Endothelial cell (in vitro differentiated cells): ENCODE data around the gene WDR43. TPM values are rescaled to one million over a fixed set of nuclear protein-coding genes. Genes with fewer than 3 reads are reported as not detected.
A peak's percentile ranks its signal among the peaks of the same experiment; 100 is the strongest.

ENCODE experiments used
- DNase-seq: peaks from one replicate; pipeline ENCODE4 v3.0.0; 2021; ENCODE audit warnings: low spot score
- H3K27ac Mint-ChIP-seq: one replicate; pipeline ENCODE4 v1.8.0; 2021; ENCODE audit warnings: mixed read lengths, inconsistent platforms; ENCODE audit not compliant: unreplicated experiment
- H3K27me3 Mint-ChIP-seq: one replicate; pipeline ENCODE4 v1.8.0; 2021; ENCODE audit warnings: mild to moderate bottlenecking, moderate library complexity, mixed read lengths, inconsistent platforms; ENCODE audit not compliant: unreplicated experiment
- H3K36me3 Mint-ChIP-seq: one replicate; pipeline ENCODE4 v1.8.0; 2021; ENCODE audit warnings: mild to moderate bottlenecking, low read depth, mixed read lengths, inconsistent platforms; ENCODE audit not compliant: unreplicated experiment
- H3K4me1 Mint-ChIP-seq: one replicate; pipeline ENCODE4 v1.8.0; 2021; ENCODE audit warnings: mild to moderate bottlenecking, mixed read lengths, inconsistent platforms; ENCODE audit not compliant: unreplicated experiment
- H3K4me3 Mint-ChIP-seq: one replicate; pipeline ENCODE4 v1.8.0; 2021; ENCODE audit warnings: mild to moderate bottlenecking, mixed read lengths, inconsistent platforms; ENCODE audit not compliant: unreplicated experiment
- H3K9me3 Mint-ChIP-seq: one replicate; pipeline ENCODE4 v1.8.0; 2021; ENCODE audit warnings: mixed read lengths, inconsistent platforms; ENCODE audit not compliant: unreplicated experiment
- total RNA-seq: library from RNA; stranded (reverse); fragmentation: NEBNext Ultra II Directional; extraction: Animal tissue kit (Norgen Biotek cat#: 25700); gene quantifications from one replicate; pipeline ENCODE4 v1.2.1, GENCODE V29; 2021; ENCODE audit not compliant: unreplicated experiment
- TF ChIP-seq, protein P1 (sequence below): fragments of 200-600 bp; sonication (generic); IDR thresholded peaks from one replicate; pipeline ENCODE4 v1.5.0; 2021; ENCODE audit warnings: antibody characterized with exemption; ENCODE audit not compliant: unreplicated experiment

Gene WDR43
- total RNA-seq, 1 donor from 2014 or later, result 33.5 TPM

DNA sequence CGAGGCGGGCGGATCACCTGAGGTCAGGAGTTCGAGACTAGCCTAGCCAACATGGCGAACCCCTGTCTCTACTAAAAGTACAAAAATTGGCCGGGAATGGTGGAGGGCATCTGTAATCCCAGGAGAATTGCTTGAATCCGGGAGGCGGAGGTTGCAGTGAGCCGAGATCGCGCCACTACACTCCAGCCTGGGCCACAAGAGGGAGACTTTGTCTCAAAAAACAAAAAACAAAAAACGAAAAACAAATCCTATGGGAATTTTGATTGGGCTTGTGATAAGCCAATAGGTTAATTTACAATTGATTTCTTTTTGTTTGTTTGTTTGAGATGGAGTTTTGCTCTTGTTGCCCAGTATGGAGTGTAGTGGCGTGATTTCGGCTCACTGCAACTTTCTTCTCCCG, 62.4 kb downstream of the WDR43 start:
- H3K4me1 Mint-ChIP-seq, result no peaks in the 10 kb centered on the region
- no peaks in the 10 kb centered on the region for H3K9me3 Mint-ChIP-seq
- H3K36me3 Mint-ChIP-seq, result no peaks in the 10 kb centered on the region
- peak overlapping the region; percentile 74 for H3K4me3 Mint-ChIP-seq
- TF ChIP-seq, protein P1, sequence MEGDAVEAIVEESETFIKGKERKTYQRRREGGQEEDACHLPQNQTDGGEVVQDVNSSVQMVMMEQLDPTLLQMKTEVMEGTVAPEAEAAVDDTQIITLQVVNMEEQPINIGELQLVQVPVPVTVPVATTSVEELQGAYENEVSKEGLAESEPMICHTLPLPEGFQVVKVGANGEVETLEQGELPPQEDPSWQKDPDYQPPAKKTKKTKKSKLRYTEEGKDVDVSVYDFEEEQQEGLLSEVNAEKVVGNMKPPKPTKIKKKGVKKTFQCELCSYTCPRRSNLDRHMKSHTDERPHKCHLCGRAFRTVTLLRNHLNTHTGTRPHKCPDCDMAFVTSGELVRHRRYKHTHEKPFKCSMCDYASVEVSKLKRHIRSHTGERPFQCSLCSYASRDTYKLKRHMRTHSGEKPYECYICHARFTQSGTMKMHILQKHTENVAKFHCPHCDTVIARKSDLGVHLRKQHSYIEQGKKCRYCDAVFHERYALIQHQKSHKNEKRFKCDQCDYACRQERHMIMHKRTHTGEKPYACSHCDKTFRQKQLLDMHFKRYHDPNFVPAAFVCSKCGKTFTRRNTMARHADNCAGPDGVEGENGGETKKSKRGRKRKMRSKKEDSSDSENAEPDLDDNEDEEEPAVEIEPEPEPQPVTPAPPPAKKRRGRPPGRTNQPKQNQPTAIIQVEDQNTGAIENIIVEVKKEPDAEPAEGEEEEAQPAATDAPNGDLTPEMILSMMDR, result peak; percentile 58
- H3K27me3 Mint-ChIP-seq, result no peaks in the 10 kb centered on the region
- no peak overlapping the region for H3K27ac Mint-ChIP-seq
- DNase-seq, result peak; percentile 36

DNA sequence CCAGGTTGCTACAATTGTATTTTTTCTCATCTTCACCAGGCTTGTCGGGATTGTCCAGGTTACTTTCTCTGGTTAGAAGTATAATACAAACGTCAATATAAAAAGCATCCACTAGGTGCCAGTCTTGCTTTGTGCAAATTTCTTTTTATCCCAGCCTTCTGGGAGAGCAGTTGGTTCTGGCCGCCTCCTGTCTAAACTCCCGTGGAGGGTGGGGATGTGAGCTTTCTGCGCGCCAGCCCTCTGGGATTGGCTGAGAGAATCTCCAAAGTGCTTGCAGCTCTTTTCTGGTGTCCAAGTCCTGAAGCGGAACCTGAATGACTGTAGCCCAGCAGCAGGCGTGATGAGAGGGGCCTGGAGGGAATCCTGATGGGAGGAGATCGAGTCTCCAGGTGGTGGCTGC, 64.2 kb downstream of the WDR43 start:
- peak; percentile 56 for DNase-seq
- Mint-ChIP-seq H3K4me1 (no peaks in the 10 kb centered on the region), H3K9me3 (no peaks in the 10 kb centered on the region), H3K36me3 (no peaks in the 10 kb centered on the region), H3K27me3 (no peaks in the 10 kb centered on the region), H3K4me3 (no peak overlapping the region), H3K27ac (no peak overlapping the region)
- TF ChIP-seq, protein P1, result peak; percentile 81

DNA sequence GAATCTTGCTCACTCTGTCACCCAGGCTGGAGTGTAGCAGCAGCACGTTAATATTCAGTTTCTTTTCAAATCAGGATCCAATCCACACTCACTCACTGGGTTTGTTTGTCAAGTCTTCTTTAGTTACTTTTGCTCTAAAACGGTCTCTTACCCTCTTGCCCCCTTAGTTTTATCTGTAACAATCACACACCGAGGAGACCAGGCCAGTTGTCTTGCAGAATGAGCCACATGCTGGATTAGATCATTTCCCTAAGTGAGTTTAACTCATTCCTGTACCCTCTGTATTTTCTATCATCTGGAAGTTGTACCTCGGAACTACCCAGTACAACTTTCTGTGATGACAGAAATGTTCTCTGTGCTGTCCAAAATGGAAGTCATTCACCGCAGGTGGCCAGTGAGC, 65.9 kb downstream of the WDR43 start:
- Mint-ChIP-seq H3K36me3 (no peaks in the 10 kb centered on the region), H3K9me3 (no peaks in the 10 kb centered on the region), H3K27ac (no peak overlapping the region), H3K4me1 (no peaks in the 10 kb centered on the region), H3K4me3 (no peak overlapping the region), H3K27me3 (no peaks in the 10 kb centered on the region)
- no peak for DNase-seq
- TF ChIP-seq, protein P1, result no peak

DNA sequence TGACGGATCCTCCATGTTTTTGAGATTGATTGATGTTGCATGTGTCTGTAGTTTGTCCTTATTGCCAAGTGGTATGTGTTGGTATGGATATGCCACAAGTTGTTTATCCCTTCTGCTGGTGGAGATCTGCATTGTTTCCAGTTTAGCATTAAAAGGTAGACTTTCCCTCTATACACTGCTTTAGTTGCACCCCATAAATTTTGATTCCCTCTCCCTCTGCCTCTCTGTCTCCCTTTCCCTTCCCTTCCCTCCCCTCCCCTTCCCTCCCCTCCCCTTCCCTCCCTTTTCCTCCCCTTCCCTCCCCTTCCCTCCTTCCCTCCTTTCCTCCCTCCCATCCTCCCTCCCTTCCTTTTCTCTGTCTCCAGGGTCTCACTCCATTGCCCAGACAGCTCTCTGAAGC, 68.0 kb downstream of the WDR43 start:
- DNase-seq, result no peak
- no peak overlapping the region for H3K4me3 Mint-ChIP-seq
- no peak overlapping the region for H3K27ac Mint-ChIP-seq
- TF ChIP-seq, protein P1, result no peak
- H3K9me3 Mint-ChIP-seq, result no peaks in the 10 kb centered on the region
- H3K36me3 Mint-ChIP-seq, result no peaks in the 10 kb centered on the region
- H3K27me3 Mint-ChIP-seq, result no peaks in the 10 kb centered on the region
- H3K4me1 Mint-ChIP-seq, result no peaks in the 10 kb centered on the region

DNA sequence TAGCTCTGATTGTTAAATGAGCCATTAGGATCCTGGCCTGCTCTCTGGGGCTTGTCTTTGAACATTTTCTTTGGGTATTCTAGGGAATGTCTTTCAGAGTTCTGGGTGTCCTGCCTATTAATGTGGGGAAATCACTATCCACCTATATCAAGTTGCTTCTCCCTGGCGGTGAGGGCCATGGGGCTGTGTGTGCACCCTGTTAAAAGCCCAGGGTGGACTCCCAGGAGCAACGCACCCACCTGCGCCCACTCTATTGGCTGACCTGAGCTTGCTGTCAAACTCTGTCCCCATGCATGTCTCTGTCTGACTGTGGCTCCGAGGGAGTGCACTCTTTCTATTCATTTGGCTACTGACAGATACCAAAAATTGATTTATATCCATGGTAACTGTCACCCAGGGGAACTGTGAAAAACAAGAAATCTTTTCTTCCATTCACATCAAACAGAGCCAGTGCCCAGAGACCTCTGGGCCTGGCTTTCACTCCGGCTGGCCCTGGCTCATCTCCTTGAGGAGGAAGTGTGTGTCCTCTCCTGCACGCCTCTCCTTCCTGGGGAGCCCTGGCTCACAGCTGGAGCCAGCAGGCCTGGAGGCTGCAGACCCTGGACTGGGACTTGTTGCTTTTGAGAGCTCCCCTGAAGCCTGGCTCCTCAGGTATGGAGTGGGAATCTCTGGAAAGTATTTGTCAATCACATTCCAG, 76.1 kb downstream of the WDR43 start:
- H3K27me3 Mint-ChIP-seq, result no peaks in the 10 kb centered on the region
- H3K4me3 Mint-ChIP-seq, result no peak overlapping the region

More for the DNA sequence above, 76.1 kb downstream of the WDR43 start:
- no peak for DNase-seq
- TF ChIP-seq, protein P1, result no peak
- Mint-ChIP-seq H3K36me3 (no peaks in the 10 kb centered on the region), H3K9me3 (no peaks in the 10 kb centered on the region), H3K27ac (no peak overlapping the region), H3K4me1 (no peaks in the 10 kb centered on the region)
